GM12878 (cell line): ENCODE measurements around the gene RHBDD1. TPM values are rescaled to one million over a fixed set of nuclear protein-coding genes. Genes with fewer than 3 reads are reported as not detected.
A peak's percentile ranks its signal among the peaks of the same experiment; 100 is the strongest.

ENCODE experiments used
- ATF3 ChIP-seq: IDR thresholded peaks from 2 replicates; pipeline ENCODE4 v1.6.1; 2011; ENCODE audit warnings: low read depth, mild to moderate bottlenecking, low read length, moderate library complexity, borderline replicate concordance; ENCODE audit errors: extremely low read depth
- CHD2 ChIP-seq: IDR thresholded peaks from 2 replicates; pipeline ENCODE4 v1.6.1; 2011; ENCODE audit warnings: low read depth, low read length, improper control_type of control experiment, borderline replicate concordance
- DPF2 ChIP-seq: fragments of 450-650 bp; IDR thresholded peaks from 2 replicates; pipeline ENCODE4 v1.6.1; 2017; ENCODE audit warnings: mild to moderate bottlenecking
- E2F4 ChIP-seq: IDR thresholded peaks from 2 replicates; pipeline ENCODE4 v1.6.1; 2012; ENCODE audit warnings: low read depth, low read length, improper control_type of control experiment
- EED ChIP-seq: sonication (generic); IDR thresholded peaks from 2 replicates; pipeline ENCODE4 v1.6.1; 2016; ENCODE audit warnings: antibody characterized with exemption, low read depth
- FOS ChIP-seq: IDR thresholded peaks from 3 replicates; pipeline ENCODE4 v1.6.1; 2011; ENCODE audit warnings: borderline replicate concordance; ENCODE audit not compliant: insufficient read length; ENCODE audit errors: extremely low read depth
- HDGF ChIP-seq: fragments of 450-650 bp; IDR thresholded peaks from 2 replicates; pipeline ENCODE4 v1.6.1; 2016; ENCODE audit warnings: antibody characterized with exemption
- HSF1 ChIP-seq: fragments of 150-350 bp; IDR thresholded peaks from 2 replicates; pipeline ENCODE4 v1.6.1; 2014; ENCODE audit warnings: mild to moderate bottlenecking, low read depth, low read length
- JUND ChIP-seq: IDR thresholded peaks from 2 replicates; pipeline ENCODE4 v1.6.1; 2012; ENCODE audit warnings: low read depth, mild to moderate bottlenecking, low read length, improper control_type of control experiment, moderate library complexity
- LARP7 ChIP-seq: fragments of 450-650 bp; IDR thresholded peaks from 2 replicates; pipeline ENCODE4 v1.6.1; 2017; ENCODE audit warnings: mild to moderate bottlenecking
- MXI1 ChIP-seq: fragments of 150-350 bp; IDR thresholded peaks from 2 replicates; pipeline ENCODE4 v1.6.1; 2011; ENCODE audit warnings: low read depth, mild to moderate bottlenecking, inconsistent platforms, low read length, improper control_type of control experiment
- MYB ChIP-seq: fragments of 150-350 bp; IDR thresholded peaks from 2 replicates; pipeline ENCODE4 v1.6.1; 2014; ENCODE audit warnings: mild to moderate bottlenecking, low read depth, low read length, borderline replicate concordance
- NFYA ChIP-seq: IDR thresholded peaks from 2 replicates; pipeline ENCODE4 v1.6.1; 2011; ENCODE audit warnings: low read depth, mild to moderate bottlenecking, low read length, improper control_type of control experiment, borderline replicate concordance
- NR2C2 ChIP-seq: IDR thresholded peaks from 2 replicates; pipeline ENCODE4 v1.6.1; 2011; ENCODE audit warnings: borderline replicate concordance, low read depth; ENCODE audit not compliant: control insufficient read depth, insufficient read length
- POLR2AphosphoS2 ChIP-seq: IDR thresholded peaks from 2 replicates; pipeline ENCODE4 v1.6.1; 2011; ENCODE audit warnings: low read depth, mild to moderate bottlenecking, low read length, improper control_type of control experiment, moderate library complexity
- SKIL ChIP-seq: fragments of 450-650 bp; IDR thresholded peaks from 2 replicates; pipeline ENCODE4 v1.6.1; 2017; ENCODE audit warnings: mild to moderate bottlenecking, low read depth, inconsistent platforms; ENCODE audit not compliant: poor library complexity, severe bottlenecking
- SMARCA5 ChIP-seq: fragments of 450-650 bp; IDR thresholded peaks from 2 replicates; pipeline ENCODE4 v1.6.1; 2017; ENCODE audit warnings: mild to moderate bottlenecking
- WRNIP1 ChIP-seq: IDR thresholded peaks from 2 replicates; pipeline ENCODE4 v1.6.1; 2011; ENCODE audit warnings: low read depth, low read length, improper control_type of control experiment, borderline replicate concordance
- ZNF592 ChIP-seq: fragments of 450-650 bp; IDR thresholded peaks from 2 replicates; pipeline ENCODE4 v1.6.1; 2017; ENCODE audit warnings: mild to moderate bottlenecking, moderate library complexity
- ZZZ3 ChIP-seq: IDR thresholded peaks from 2 replicates; pipeline ENCODE4 v1.6.1; 2011; ENCODE audit warnings: low read depth; ENCODE audit not compliant: control insufficient read depth, insufficient read length
- polyA plus RNA-seq, 11 experiments: library from polyadenylated mRNA; depleted of rRNA in 4 of 11; unstranded in 6 of 11; stranded (reverse) in 5 of 11; fragments of >200 nt; fragmentation: Nextera tagmentation in 4 of 11; fragmentation: Illumina TruSeq in 1 of 11; extraction: Ambion mirVana in 4 of 11; extraction: Trizol in 1 of 11; gene quantifications; 1 replicate in 1 of 11; 2 replicates in 10 of 11; pipeline versions ENCODE4 v1.2.1 to v1.2.3, GENCODE V29; 2011 to 2016; ENCODE audit warnings: inconsistent platforms in 2 of 11, missing spikeins in 2 of 11, low read depth in 1 of 11
- total RNA-seq, 4 experiments: library from RNA; depleted of rRNA in 3 of 4; stranded (reverse); fragments of >200 nt in 3 of 4; fragmentation: Illumina TruSeq in 1 of 4; extraction: Trizol in 1 of 4; gene quantifications; 2 replicates each; pipeline versions ENCODE4 v1.2.1 to v1.2.3, GENCODE V29; 2013 to 2021

The RHBDD1 gene
- total and polyA plus RNA-seq, 10 of the 15 experiments (the other 5 are each of a cell fraction or from before 2014, with no cell fraction given), result 7.1 to 36.4 (median 14.7) TPM

- TF ChIP-seq SKIL (peak; percentile 39), NFYA (no peak), ATF3 (no peak), LARP7 (no peak), EED (peak; percentile 47), DPF2 (0 out of 2 replicates have a peak, but pooled peaks have one; percentile 21), WRNIP1 (no peak), POLR2AphosphoS2 (no peak), HSF1 (no peak), NR2C2 (no peak), SMARCA5 (no peak), MYB (no peak), HDGF (no peak), CHD2 (peak; percentile 44; the same call in 1 of the 2 replicates), FOS (no peak), E2F4 (no peak), ZNF592 (no peak), ZZZ3 (no peak), JUND (peak; percentile 77; the same call in 1 of the 2 replicates), MXI1 (no peak)
Observed at GRCh38 chr2:226984750-226985582, 149.1 kb downstream of the RHBDD1 start (continued).
